Fibroblast of the aortic adventitia (primary cell): ENCODE results near the gene ANKRD11. TPM values are rescaled to one million over a fixed set of nuclear protein-coding genes. Genes with fewer than 3 reads are reported as not detected.
"Not testable (repeated sequence)": the region's sequence is repeated elsewhere in the genome, so short reads cannot be mapped to it uniquely, and the experiment has no call there.

Experiments used
- DNase-seq: peaks from one replicate; pipeline ENCODE4 v3.0.0-alpha.2; 2010; ENCODE audit warnings: low read depth
- H3K4me3 ChIP-seq: 2 replicates; pipeline ENCODE4 v1.5.1; 2011; ENCODE audit warnings: low read depth, mild to moderate bottlenecking, control low read depth, low read length, moderate library complexity
- total RNA-seq: library from RNA; depleted of rRNA; stranded (reverse); fragments of >200 nt; gene quantifications from 2 replicates; pipeline ENCODE4 v1.2.3, GENCODE V29; 2012; ENCODE audit warnings: low replicate concordance
- TF ChIP-seq, protein P1 (sequence below): IDR thresholded peaks from 2 replicates; pipeline ENCODE4 v1.5.1; 2011; ENCODE audit warnings: mild to moderate bottlenecking, low read length, control low read depth, inconsistent platforms; ENCODE audit not compliant: insufficient read depth

ANKRD11 gene
- total RNA-seq, 1 donor: 78.9 TPM

DNA sequence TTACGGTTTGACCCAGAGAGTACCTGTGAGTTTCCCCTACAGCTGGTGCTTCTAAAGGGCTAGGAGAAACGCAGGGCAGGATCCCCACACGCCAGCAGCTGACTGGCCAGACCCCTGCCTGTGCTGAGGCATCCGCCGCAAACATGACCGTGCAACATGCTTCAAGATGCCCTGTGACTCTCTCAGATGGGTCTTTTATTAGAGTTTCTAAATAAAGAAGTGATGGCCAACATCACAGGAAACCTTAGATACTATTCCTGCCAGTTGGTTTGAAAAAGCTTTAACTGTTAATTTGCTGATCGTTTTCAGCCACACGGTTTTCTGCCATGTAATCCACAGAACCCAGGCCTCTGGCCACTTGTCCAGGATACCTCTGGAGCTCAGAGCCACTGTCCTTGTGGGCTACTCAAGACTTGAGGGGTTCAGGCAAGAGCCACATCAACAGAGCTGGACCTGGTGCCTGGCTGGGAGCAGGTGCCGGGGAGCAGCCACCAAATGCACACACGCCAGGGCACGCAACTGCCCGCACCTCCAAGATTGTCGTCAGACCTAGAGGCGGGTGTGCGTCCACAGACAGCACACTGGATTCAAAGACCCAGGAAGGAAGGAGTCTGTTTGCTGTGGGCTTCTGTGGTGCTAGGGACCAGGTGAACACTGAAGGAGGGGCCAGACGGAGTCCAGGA is 154.4 kb downstream of the ANKRD11 start:
- DNase-seq: no peak
- TF ChIP-seq, protein P1, sequence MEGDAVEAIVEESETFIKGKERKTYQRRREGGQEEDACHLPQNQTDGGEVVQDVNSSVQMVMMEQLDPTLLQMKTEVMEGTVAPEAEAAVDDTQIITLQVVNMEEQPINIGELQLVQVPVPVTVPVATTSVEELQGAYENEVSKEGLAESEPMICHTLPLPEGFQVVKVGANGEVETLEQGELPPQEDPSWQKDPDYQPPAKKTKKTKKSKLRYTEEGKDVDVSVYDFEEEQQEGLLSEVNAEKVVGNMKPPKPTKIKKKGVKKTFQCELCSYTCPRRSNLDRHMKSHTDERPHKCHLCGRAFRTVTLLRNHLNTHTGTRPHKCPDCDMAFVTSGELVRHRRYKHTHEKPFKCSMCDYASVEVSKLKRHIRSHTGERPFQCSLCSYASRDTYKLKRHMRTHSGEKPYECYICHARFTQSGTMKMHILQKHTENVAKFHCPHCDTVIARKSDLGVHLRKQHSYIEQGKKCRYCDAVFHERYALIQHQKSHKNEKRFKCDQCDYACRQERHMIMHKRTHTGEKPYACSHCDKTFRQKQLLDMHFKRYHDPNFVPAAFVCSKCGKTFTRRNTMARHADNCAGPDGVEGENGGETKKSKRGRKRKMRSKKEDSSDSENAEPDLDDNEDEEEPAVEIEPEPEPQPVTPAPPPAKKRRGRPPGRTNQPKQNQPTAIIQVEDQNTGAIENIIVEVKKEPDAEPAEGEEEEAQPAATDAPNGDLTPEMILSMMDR: no peak

DNA sequence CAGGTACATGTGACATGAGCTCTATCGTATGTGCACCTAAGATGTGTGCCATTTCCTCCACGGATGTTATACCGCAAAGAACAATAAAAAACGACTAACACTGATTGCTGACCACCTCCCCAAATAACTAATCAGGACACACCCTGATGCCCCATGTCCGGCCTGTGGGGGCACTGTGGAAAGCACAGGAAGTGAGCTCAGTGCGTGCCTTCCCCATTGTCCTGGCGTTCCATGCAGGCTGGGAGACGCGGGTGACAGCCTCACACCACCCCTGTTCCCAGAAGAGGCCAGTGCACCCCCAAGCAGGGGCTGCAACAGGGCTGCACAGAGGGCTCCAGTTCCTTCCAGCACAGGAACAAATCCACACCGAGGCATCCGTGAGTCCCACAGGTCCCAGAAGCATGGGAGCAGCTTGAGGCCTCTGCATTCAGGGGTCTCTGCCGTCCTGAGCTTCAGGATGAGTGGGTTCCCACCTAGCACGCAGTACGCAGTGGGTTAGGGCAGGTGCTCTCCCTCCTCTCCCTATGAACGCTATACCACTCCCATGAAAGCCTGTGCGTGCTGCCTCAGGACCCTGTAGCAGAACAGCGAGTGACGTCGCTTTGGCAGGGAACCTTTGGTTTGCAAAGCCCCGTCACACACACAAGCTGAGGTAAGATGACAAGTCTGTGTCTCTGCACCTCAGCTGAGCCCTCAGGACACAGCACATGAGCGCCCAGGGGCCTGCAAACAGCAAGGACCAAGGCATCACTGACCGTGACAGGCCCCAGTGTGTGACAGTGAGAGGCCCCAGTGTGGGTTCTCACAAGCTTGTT is 155.2 kb downstream of the ANKRD11 start:
- no peak overlapping the region for H3K4me3 ChIP-seq
- TF ChIP-seq, protein P1: no peak
- DNase-seq: no peak

More for the DNA sequence above, 154.4 kb downstream of the ANKRD11 start:
- H3K4me3 ChIP-seq: no peak overlapping the region

DNA sequence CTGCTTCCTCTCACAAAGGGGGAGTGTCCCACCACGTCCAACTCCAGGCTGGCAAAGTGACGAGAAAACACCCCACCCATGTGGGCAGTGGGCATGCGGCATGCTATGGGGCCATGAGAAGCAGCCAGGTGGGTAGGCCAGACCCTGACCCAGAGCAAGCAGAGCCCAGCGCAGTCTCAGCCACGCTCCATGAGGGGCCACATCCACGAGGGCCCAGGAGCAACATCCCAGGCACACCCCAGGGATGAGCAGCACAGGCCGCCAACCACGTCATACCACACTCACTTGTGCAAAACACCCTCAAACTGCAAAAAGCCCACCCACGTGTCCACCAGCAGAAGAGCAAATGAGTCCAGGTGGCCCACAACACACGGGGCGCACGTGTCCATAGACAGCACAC is 155.9 kb downstream of the ANKRD11 start:
- H3K4me3 ChIP-seq: peak overlapping the region; percentile 9
- no peak for DNase-seq
- TF ChIP-seq, protein P1: no peak

DNA sequence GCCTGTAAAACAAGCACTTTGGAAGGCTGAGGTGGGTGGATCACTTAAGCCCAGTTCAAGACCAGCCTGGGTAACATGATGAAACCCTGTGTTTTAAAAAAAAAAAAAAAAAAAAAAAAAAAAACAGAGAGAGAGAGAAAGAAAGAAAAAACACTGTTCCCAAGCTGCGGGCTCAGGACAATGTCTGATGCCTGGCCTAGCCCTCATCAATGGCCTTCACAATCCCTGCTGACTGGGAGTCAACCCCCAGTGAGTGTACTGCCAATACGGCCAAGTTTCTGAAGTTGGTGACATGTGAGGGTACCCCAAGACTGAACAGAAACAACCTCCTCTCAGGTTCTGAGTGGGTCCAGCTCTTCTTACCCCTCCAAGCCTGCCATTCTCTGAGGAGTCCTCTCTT is 156.3 kb downstream of the ANKRD11 start:
- DNase-seq: no peak
- TF ChIP-seq, protein P1: no peak
- no peak overlapping the region for H3K4me3 ChIP-seq

DNA sequence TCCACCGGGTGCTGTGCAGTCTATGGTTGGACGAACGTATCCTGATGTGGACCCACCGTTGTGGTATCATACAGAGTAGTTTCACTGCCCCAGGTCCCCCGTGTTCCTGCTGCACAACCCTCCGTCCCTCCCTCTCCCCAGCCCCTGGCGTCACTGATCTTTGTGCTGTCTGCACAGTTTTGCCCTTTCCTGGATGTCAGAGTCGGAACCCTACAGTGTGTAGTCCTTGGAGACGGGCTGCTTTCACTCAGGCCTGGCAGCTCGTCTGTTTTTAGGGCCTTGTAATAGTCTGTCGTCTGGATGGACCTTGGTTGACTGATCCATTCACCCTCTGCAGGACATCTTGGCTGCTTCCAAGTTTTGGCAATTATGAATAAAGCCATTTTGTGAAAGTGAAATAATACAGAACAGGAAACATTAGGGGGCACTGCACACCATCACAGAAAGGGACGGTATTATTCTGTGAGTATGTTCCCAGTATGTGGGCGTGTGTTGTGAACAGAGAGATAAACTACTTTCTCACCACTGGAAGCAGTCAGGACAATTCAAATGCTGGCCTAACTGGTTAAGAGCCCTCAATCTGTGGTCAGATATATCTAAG is 156.9 kb downstream of the ANKRD11 start:
- DNase-seq: peak; percentile 95
- TF ChIP-seq, protein P1: peak; percentile 59
- H3K4me3 ChIP-seq: not testable (repeated sequence)

DNA sequence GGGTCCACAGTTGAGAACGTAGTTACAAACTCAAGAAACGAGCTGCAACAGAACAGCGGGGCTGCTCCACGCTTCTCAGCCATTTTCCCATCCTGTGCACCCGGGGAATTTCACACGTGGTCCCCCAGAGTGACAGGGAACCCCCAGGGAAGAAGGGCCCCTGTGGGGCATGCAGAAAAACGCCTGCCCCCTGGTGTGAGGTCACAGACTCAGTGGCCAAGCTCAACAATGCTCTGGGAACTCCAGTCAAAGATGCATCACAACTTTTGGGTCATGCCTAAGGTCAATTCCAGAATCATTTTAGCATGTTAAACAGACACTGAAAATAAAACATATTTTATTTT is 157.5 kb downstream of the ANKRD11 start:
- TF ChIP-seq, protein P1: no peak
- no peak for DNase-seq
- no peak overlapping the region for H3K4me3 ChIP-seq
